GM12878 (cell line): ENCODE results near the gene ZNF260. TPM values are rescaled to one million over a fixed set of nuclear protein-coding genes. Genes with fewer than 3 reads are reported as not detected.

ENCODE experiments used
- BACH1 ChIP-seq: fragments of 450-650 bp; IDR thresholded peaks from 2 replicates; pipeline ENCODE4 v1.6.1; 2017; ENCODE audit warnings: mild to moderate bottlenecking, borderline replicate concordance
- ETV6 ChIP-seq, 2 experiments: fragments of 450-650 bp in 1 of 2; IDR thresholded peaks in 1 of 2; conservative IDR thresholded peaks in 1 of 2; 2 replicates each; pipeline ENCODE4 v1.6.1; 2014; ENCODE audit warnings: antibody characterized with exemption in 1 of 2, borderline replicate concordance in 1 of 2, low read depth in 1 of 2, mild to moderate bottlenecking in 1 of 2, moderate library complexity in 1 of 2
- FOXK2 ChIP-seq: fragments of 450-650 bp; IDR thresholded peaks from 2 replicates; pipeline ENCODE4 v1.6.1; 2017; ENCODE audit warnings: mild to moderate bottlenecking, moderate library complexity
- IRF4 ChIP-seq: IDR thresholded peaks from 2 replicates; pipeline ENCODE4 v1.6.1; 2011; ENCODE audit warnings: low read depth, low read length
- KAT2A ChIP-seq: conservative IDR thresholded peaks from 2 replicates; pipeline ENCODE4 v1.6.1; 2011; ENCODE audit warnings: low read depth, low read length; ENCODE audit not compliant: control insufficient read depth
- LARP7 ChIP-seq: fragments of 450-650 bp; IDR thresholded peaks from 2 replicates; pipeline ENCODE4 v1.6.1; 2017; ENCODE audit warnings: mild to moderate bottlenecking
- POU2F2 ChIP-seq: IDR thresholded peaks from 3 replicates; pipeline ENCODE4 v1.6.1; 2011; ENCODE audit warnings: low read depth, mild to moderate bottlenecking, low read length, borderline replicate concordance
- STAT1 ChIP-seq: fragments of 450-650 bp; conservative IDR thresholded peaks from 2 replicates; pipeline ENCODE4 v1.6.1; 2014; ENCODE audit warnings: antibody characterized with exemption, mild to moderate bottlenecking
- ZNF217 ChIP-seq: fragments of 450-650 bp; IDR thresholded peaks from 2 replicates; pipeline ENCODE4 v1.6.1; 2017; ENCODE audit warnings: antibody characterized with exemption, mild to moderate bottlenecking
- polyA plus RNA-seq, 11 experiments: library from polyadenylated mRNA; depleted of rRNA in 4 of 11; unstranded in 6 of 11; stranded (reverse) in 5 of 11; fragments of >200 nt; fragmentation: Nextera tagmentation in 4 of 11; fragmentation: Illumina TruSeq in 1 of 11; extraction: Ambion mirVana in 4 of 11; extraction: Trizol in 1 of 11; gene quantifications; 1 replicate in 1 of 11; 2 replicates in 10 of 11; pipeline versions ENCODE4 v1.2.1 to v1.2.3, GENCODE V29; 2011 to 2016; ENCODE audit warnings: inconsistent platforms in 2 of 11, missing spikeins in 2 of 11, low read depth in 1 of 11
- total RNA-seq, 4 experiments: library from RNA; depleted of rRNA in 3 of 4; stranded (reverse); fragments of >200 nt in 3 of 4; fragmentation: Illumina TruSeq in 1 of 4; extraction: Trizol in 1 of 4; gene quantifications; 2 replicates each; pipeline versions ENCODE4 v1.2.1 to v1.2.3, GENCODE V29; 2013 to 2021
- TF ChIP-seq, protein P1 (sequence below): fragments of 450-650 bp; IDR thresholded peaks from 2 replicates; pipeline ENCODE4 v1.6.1; 2017; ENCODE audit warnings: low read depth, mild to moderate bottlenecking, moderate library complexity
- TF ChIP-seq, protein P2 (sequence below): IDR thresholded peaks from 2 replicates; pipeline ENCODE4 v1.6.1; 2011; ENCODE audit warnings: borderline replicate concordance, low read depth, mild to moderate bottlenecking, moderate library complexity, mixed read lengths, low read length; ENCODE audit not compliant: insufficient read depth; ENCODE audit errors: extremely low read length

Gene ZNF260
- total and polyA plus RNA-seq, 10 of the 15 experiments (the other 5 are each of a cell fraction or from before 2014, with no cell fraction given), result 1.9 to 9.7 (median 7.1) TPM

DNA sequence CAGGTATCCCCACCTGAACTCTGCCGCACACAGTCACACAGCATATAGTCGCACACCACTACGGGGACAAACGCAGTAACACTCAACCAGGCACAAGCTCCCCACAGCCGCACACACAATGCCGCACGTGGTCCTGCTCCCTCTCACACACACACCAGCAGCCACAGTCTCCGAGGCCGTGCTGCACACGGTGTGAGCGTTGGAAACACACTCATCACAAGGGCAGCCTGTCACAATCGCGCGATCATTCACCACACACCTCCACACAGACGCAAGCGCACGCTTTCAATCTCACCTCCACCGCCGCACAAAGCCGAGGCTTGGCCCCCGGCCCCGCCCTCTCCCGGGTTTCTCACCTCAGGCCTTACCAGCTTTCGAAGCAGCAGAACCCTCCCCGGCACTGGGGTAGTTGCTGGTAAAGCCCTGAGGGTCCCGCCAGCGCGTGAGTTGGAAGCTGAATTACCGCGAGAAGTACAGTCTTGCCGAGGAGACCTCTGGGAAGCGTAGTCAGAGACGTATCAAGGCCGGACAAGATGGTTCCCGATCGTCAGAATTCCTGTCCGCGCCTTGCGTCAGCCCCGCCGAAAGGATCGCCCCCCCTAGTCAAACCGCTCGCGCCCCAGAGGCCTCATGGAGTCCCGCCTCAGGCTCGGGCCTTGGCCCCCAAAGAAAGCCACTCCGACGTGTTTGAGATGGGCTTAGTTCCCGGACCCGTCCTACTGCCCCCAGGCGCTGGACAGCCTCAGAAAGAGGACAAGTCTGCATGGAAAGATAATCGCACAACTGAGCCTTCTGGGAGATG, 38.8 kb downstream of the ZNF260 start, which contains the start of gene ZNF566 (continued):
- TF ChIP-seq KAT2A, result no peak
- no peak; the same call in 1 of the 2 replicates for TF ChIP-seq LARP7
- peak; percentile 48; the same call in 1 of the 2 replicates for TF ChIP-seq IRF4
- no peak for TF ChIP-seq POU2F2
- no peak for TF ChIP-seq ZNF217
- TF ChIP-seq, protein P1, sequence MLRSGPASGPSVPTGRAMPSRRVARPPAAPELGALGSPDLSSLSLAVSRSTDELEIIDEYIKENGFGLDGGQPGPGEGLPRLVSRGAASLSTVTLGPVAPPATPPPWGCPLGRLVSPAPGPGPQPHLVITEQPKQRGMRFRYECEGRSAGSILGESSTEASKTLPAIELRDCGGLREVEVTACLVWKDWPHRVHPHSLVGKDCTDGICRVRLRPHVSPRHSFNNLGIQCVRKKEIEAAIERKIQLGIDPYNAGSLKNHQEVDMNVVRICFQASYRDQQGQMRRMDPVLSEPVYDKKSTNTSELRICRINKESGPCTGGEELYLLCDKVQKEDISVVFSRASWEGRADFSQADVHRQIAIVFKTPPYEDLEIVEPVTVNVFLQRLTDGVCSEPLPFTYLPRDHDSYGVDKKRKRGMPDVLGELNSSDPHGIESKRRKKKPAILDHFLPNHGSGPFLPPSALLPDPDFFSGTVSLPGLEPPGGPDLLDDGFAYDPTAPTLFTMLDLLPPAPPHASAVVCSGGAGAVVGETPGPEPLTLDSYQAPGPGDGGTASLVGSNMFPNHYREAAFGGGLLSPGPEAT, result peak; percentile 57; the same call in 1 of the 2 replicates
- TF ChIP-seq BACH1, result no peak
- 0 out of 2 replicates have a peak, but pooled peaks have one; percentile 44 for TF ChIP-seq FOXK2
- TF ChIP-seq, protein P2, sequence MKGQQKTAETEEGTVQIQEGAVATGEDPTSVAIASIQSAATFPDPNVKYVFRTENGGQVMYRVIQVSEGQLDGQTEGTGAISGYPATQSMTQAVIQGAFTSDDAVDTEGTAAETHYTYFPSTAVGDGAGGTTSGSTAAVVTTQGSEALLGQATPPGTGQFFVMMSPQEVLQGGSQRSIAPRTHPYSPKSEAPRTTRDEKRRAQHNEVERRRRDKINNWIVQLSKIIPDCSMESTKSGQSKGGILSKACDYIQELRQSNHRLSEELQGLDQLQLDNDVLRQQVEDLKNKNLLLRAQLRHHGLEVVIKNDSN, result peak; percentile 59
- TF ChIP-seq ETV6 (conservative IDR thresholded peaks at IDR 0.05 in 1 of 2, IDR thresholded peaks at IDR 0.05 in 1 of 2; ENCODE audit: borderline replicate concordance in 1 of 2, low read depth in 1 of 2), result no peak
- 0 out of 2 replicates have a peak, but pooled peaks have one; percentile 18 for TF ChIP-seq STAT1
